OCI-LY1 (cell line): Measurements from ENCODE around the gene ALDH1L1.

ENCODE experiments used
- EZH2 ChIP-seq: fragments of 200-600 bp; sonication (generic), shearing (Covaris generic); IDR thresholded peaks from 2 replicates; pipeline ENCODE4 v1.8.0; 2017; ENCODE audit warnings: borderline replicate concordance, mixed run types, mild to moderate bottlenecking, antibody characterized with exemption, low read length, moderate library complexity, mixed read lengths
- TF ChIP-seq, protein P1 (sequence below): fragments of 200-600 bp; sonication (generic), shearing (Covaris generic); IDR thresholded peaks from 2 replicates; pipeline ENCODE4 v1.5.1; 2017; ENCODE audit warnings: mild to moderate bottlenecking, antibody characterized with exemption, low read length, moderate library complexity, mixed read lengths

DNA sequence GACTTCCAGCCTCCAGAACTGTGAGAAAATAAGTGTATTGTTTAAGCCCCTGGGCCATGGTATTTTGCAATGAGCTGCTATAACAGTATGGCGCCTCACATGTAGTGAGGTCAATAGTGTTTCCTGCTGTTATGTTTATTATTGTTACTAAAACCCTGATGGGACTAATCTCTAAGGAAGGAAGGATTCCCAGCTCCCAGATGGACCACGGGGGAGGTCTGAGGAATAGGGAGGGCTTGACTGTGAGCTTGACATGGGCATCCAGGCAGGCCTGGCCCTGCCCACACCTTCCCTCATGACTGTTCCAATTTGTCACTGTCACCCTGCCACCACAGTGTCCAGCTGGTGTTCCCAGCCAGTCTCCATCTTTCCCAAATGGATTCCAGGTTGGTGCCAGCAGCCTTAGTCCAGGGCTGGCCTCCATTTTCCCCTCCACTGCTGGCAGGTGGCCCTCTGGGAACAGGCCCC is 82.0 kb downstream of the ALDH1L1 start:
- TF ChIP-seq, protein P1, sequence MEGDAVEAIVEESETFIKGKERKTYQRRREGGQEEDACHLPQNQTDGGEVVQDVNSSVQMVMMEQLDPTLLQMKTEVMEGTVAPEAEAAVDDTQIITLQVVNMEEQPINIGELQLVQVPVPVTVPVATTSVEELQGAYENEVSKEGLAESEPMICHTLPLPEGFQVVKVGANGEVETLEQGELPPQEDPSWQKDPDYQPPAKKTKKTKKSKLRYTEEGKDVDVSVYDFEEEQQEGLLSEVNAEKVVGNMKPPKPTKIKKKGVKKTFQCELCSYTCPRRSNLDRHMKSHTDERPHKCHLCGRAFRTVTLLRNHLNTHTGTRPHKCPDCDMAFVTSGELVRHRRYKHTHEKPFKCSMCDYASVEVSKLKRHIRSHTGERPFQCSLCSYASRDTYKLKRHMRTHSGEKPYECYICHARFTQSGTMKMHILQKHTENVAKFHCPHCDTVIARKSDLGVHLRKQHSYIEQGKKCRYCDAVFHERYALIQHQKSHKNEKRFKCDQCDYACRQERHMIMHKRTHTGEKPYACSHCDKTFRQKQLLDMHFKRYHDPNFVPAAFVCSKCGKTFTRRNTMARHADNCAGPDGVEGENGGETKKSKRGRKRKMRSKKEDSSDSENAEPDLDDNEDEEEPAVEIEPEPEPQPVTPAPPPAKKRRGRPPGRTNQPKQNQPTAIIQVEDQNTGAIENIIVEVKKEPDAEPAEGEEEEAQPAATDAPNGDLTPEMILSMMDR = no peak
- TF ChIP-seq EZH2 = no peak
